Stimulated activated CD8-positive, alpha-beta memory T cell treated with anti-CD3 and anti-CD28 coated beads, Interleukin-12 subunit alpha, Interleukin-12 subunit beta, amount 100 ng/mL, for 4 hours (primary cell): ENCODE measurements around the gene DCAF17.
"Not testable (repeated sequence)": the region's sequence is repeated elsewhere in the genome, so short reads cannot be mapped to it uniquely, and the experiment has no call there.

ENCODE experiments used
- DNase-seq: peaks from one replicate; pipeline ENCODE4 v3.0.0-alpha.2; 2020; ENCODE audit warnings: low read depth

The DCAF17 gene

GRCh38 chr2:171515672-171516298, 81.8 kb downstream of the DCAF17 start:
- DNase-seq: no peak

- no peak for DNase-seq
These were observed 82.8 kb downstream of the DCAF17 start for GRCh38 chr2:171516793-171517192.

GRCh38 chr2:171520471-171520870, 86.4 kb downstream of the DCAF17 start:
- no peak for DNase-seq

- no peak for DNase-seq
These were observed 87.5 kb downstream of the DCAF17 start for GRCh38 chr2:171521361-171522051.

GRCh38 chr2:171522052-171522787, 88.2 kb downstream of the DCAF17 start, which contains the start of gene CYBRD1:
CYBRD1 (plus strand) TSS chr2:171522474; CDS start chr2:171522546, 72 bp downstream.
- DNase-seq: peak; percentile 0

- DNase-seq: no peak
These were observed 88.7 kb downstream of the DCAF17 start for GRCh38 chr2:171522788-171523087.

- no peak for DNase-seq
These were observed 89.3 kb downstream of the DCAF17 start for GRCh38 chr2:171523088-171524017.

- no peak for DNase-seq
These were observed 90.0 kb downstream of the DCAF17 start for GRCh38 chr2:171524018-171524401.

- no peak for DNase-seq
These were observed 95.9 kb downstream of the DCAF17 start for GRCh38 chr2:171529914-171530313.

- DNase-seq: no peak
These were observed 96.4 kb downstream of the DCAF17 start for GRCh38 chr2:171530378-171530777.

- not testable (repeated sequence) for DNase-seq
These were observed 96.8 kb downstream of the DCAF17 start for GRCh38 chr2:171530859-171531258.

- DNase-seq: no peak
These were observed 97.3 kb downstream of the DCAF17 start for GRCh38 chr2:171531291-171531690.

GRCh38 chr2:171531836-171532450, 97.9 kb downstream of the DCAF17 start:
- no peak for DNase-seq

GRCh38 chr2:171533331-171533730, 99.3 kb downstream of the DCAF17 start:
- no peak for DNase-seq
